ENCODE data around the gene PIH1D2.
"Not testable (repeated sequence)": the region's sequence is repeated elsewhere in the genome, so short reads cannot be mapped to it uniquely, and the experiment has no call there.

PIH1D2 gene

DNA sequence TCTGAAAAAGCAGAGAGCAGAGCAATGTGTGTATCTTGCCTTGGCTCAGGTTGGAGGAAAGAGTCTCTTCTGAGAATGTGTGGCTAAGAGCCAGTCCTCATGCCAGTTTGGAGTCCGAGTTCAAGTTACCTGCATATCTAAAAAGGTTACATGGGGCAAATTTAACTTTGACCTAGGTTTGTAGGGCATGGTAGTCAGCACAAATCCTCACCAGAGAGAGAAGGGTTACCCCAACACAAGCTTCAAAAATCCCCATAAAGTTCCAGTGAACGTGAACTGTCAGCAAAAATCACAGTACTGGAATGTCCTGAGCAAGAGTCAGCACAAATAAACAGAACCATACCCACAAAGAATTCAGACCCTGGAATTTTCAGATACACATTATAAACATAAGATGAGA is 26.6 kb upstream of the PIH1D2 start:
- Histone ChIP-seq H3K27me3 (ENCODE audit: low read length) (no peaks in the 10 kb centered on the region), H3K36me3 (ENCODE audit: low read length) (no peaks in the 10 kb centered on the region), H3K4me2 (ENCODE audit: low read depth, low read length, poor library complexity, severe bottlenecking) (no peak overlapping the region), H4K20me1 (ENCODE audit: low read depth, low read length) (no peaks in the 10 kb centered on the region), H3K9ac (ENCODE audit: low read length) (no peak overlapping the region), H3F3A (ENCODE audit: insufficient read depth) (no peaks in the 10 kb centered on the region), H3K9me3 (ENCODE audit: insufficient read depth, low read length) (no peaks in the 10 kb centered on the region), H2AFZ (ENCODE audit: low read depth, low read length, severe bottlenecking) (no peak overlapping the region), H3K27ac (ENCODE audit: low read depth, low read length) (no peak overlapping the region), H3K79me2 (ENCODE audit: insufficient read depth, low read length) (no peaks in the 10 kb centered on the region), H3K9me2 (replicated peaks; ENCODE audit: insufficient read depth, low read length) (no peaks in the 10 kb centered on the region), H3K4me3 (ENCODE audit: insufficient read depth, low read length, poor library complexity, severe bottlenecking) (no peak overlapping the region)
- TF ChIP-seq EZH2phosphoT487 (conservative IDR thresholded peaks at IDR 0.05; ENCODE audit: low read length) = no peak

DNA sequence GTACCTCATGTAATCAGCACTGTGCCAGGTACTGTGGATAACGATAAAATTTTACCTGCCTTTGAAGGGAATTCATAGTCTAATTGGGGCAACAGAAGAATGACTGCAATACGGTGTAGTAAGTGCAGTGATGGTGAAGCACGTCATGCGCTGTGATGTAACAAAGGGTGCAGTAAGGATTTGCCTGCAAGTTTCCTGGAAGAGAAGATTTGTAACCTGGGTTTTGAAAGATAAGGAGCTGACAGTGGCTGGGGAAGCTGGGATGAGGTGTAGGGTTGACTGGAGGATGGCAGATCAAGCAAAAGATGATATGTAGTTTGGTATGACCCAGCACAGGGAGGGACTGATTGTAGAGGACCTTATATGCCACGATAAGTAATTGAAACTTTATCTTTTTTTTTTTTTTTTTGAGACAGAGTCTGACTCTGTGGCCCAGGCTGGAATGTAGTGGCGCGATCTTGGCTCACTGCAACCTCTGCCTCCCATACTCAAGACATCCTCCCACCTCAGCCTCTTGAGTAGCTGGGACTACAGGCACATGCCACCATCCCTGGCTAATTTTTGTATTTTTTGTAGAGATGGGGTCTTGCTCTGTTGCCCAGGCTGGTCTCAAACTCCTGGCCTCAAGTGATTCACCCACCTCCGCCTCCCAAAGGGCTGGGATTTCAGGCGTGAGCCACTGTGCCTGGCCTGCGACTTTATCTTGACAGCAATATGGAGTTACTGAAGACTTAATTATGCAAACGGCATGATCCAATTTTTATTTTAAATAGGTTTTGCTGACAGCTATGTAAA is 24.1 kb upstream of the PIH1D2 start:
- Histone ChIP-seq H4K20me1 (ENCODE audit: low read depth, low read length) (no peaks in the 10 kb centered on the region), H3F3A (ENCODE audit: insufficient read depth) (no peaks in the 10 kb centered on the region), H3K9ac (ENCODE audit: low read length) (no peak overlapping the region), H3K4me2 (ENCODE audit: low read depth, low read length, poor library complexity, severe bottlenecking) (no peak overlapping the region), H3K27ac (ENCODE audit: low read depth, low read length) (no peak overlapping the region), H3K4me3 (ENCODE audit: insufficient read depth, low read length, poor library complexity, severe bottlenecking) (no peak overlapping the region), H3K9me2 (replicated peaks; ENCODE audit: insufficient read depth, low read length) (no peaks in the 10 kb centered on the region), H3K79me2 (ENCODE audit: insufficient read depth, low read length) (no peaks in the 10 kb centered on the region), H3K9me3 (ENCODE audit: insufficient read depth, low read length) (no peaks in the 10 kb centered on the region), H3K36me3 (ENCODE audit: low read length) (peaks cover 7% of the 10 kb centered on the region; the same call in 1 of the 2 replicates), H2AFZ (ENCODE audit: low read depth, low read length, severe bottlenecking) (no peak overlapping the region), H3K27me3 (ENCODE audit: low read length) (no peaks in the 10 kb centered on the region)
- no peak for TF ChIP-seq EZH2phosphoT487 (conservative IDR thresholded peaks at IDR 0.05; ENCODE audit: low read length)
- TF ChIP-seq, protein P1, sequence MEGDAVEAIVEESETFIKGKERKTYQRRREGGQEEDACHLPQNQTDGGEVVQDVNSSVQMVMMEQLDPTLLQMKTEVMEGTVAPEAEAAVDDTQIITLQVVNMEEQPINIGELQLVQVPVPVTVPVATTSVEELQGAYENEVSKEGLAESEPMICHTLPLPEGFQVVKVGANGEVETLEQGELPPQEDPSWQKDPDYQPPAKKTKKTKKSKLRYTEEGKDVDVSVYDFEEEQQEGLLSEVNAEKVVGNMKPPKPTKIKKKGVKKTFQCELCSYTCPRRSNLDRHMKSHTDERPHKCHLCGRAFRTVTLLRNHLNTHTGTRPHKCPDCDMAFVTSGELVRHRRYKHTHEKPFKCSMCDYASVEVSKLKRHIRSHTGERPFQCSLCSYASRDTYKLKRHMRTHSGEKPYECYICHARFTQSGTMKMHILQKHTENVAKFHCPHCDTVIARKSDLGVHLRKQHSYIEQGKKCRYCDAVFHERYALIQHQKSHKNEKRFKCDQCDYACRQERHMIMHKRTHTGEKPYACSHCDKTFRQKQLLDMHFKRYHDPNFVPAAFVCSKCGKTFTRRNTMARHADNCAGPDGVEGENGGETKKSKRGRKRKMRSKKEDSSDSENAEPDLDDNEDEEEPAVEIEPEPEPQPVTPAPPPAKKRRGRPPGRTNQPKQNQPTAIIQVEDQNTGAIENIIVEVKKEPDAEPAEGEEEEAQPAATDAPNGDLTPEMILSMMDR (IDR thresholded peaks at IDR 0.05; ENCODE audit: insufficient read depth, low read length, poor library complexity, severe bottlenecking) = no peak

DNA sequence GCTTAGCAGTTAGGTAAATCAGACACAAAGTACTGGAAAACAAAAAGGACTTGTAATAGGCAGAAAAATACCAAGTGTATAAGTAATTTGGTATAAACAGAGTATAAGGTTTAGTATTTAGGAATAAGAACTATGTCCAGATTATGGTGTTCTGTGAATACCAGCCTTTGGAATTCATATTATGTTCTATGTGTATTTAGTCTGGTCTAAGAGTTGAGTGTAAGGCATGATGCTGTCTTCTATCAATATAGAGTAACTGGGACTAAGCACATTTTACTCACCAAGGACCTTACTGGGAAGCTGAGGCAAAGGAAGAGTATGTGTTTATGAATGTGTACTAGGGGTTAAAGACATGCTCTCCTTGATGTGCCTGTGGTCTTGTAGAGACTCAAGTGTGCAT is 22.4 kb upstream of the PIH1D2 start:
- Histone ChIP-seq H3K9ac (ENCODE audit: low read length) (no peak overlapping the region), H3K36me3 (ENCODE audit: low read length) (peaks cover 11% of the 10 kb centered on the region; the same call in 1 of the 2 replicates), H3K9me3 (ENCODE audit: insufficient read depth, low read length) (no peaks in the 10 kb centered on the region), H3K4me3 (ENCODE audit: insufficient read depth, low read length, poor library complexity, severe bottlenecking) (no peak overlapping the region), H4K20me1 (ENCODE audit: low read depth, low read length) (no peaks in the 10 kb centered on the region), H3K9me2 (replicated peaks; ENCODE audit: insufficient read depth, low read length) (no peaks in the 10 kb centered on the region), H3K79me2 (ENCODE audit: insufficient read depth, low read length) (no peaks in the 10 kb centered on the region; the same call in 1 of the 2 replicates), H2AFZ (ENCODE audit: low read depth, low read length, severe bottlenecking) (no peak overlapping the region), H3F3A (ENCODE audit: insufficient read depth) (no peaks in the 10 kb centered on the region), H3K27ac (ENCODE audit: low read depth, low read length) (no peak overlapping the region), H3K27me3 (ENCODE audit: low read length) (no peaks in the 10 kb centered on the region), H3K4me2 (ENCODE audit: low read depth, low read length, poor library complexity, severe bottlenecking) (no peak overlapping the region)
- TF ChIP-seq EZH2phosphoT487 (conservative IDR thresholded peaks at IDR 0.05; ENCODE audit: low read length) = no peak
- TF ChIP-seq, protein P1 (IDR thresholded peaks at IDR 0.05; ENCODE audit: insufficient read depth, low read length, poor library complexity, severe bottlenecking) = no peak

DNA sequence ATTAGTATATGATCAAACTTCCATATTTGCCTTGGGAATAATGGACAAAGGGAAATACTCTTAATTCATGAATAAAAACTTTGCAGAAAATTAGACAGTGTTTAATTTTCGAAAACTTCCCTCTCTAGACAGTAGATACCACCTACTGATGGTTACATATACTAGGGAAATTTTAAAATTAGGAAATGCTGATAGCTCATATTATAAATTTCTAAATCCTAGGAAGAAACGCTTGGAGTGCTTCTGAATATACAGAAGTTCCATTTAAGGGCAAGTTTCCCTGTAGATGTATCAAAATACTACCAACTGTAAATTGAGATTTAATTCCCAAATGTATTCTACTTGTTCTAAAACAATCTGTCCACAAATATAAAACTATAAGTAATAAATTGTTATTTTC is 21.5 kb upstream of the PIH1D2 start:
- H3K27me3 ChIP-seq (ENCODE audit: low read length); H3K79me2 ChIP-seq (ENCODE audit: insufficient read depth, low read length); H2AFZ ChIP-seq (ENCODE audit: low read depth, low read length, severe bottlenecking); H3K9ac ChIP-seq (ENCODE audit: low read length); H3K4me2 ChIP-seq (ENCODE audit: low read depth, low read length, poor library complexity, severe bottlenecking); H3F3A ChIP-seq (ENCODE audit: insufficient read depth); H3K9me3 ChIP-seq (ENCODE audit: insufficient read depth, low read length); H3K27ac ChIP-seq (ENCODE audit: low read depth, low read length); H3K9me2 ChIP-seq (replicated peaks; ENCODE audit: insufficient read depth, low read length); H4K20me1 ChIP-seq (ENCODE audit: low read depth, low read length); H3K4me3 ChIP-seq (ENCODE audit: insufficient read depth, low read length, poor library complexity, severe bottlenecking): not testable (repeated sequence)
- peaks cover 13% of the 10 kb centered on the region; the same call in 1 of the 2 replicates for H3K36me3 ChIP-seq (ENCODE audit: low read length)
